HL-60/S4 (cell line): ENCODE measurements around the gene NR6A1.

Source experiments
- in situ Hi-C: fragments of 300-500 bp; cut with MboI; formaldehyde crosslinking; loops from 2 replicates; pipeline ENCODE4 v1.14.3; 2022; ENCODE audit warnings: low sequenced_read_pairs

NR6A1 gene

DNA sequence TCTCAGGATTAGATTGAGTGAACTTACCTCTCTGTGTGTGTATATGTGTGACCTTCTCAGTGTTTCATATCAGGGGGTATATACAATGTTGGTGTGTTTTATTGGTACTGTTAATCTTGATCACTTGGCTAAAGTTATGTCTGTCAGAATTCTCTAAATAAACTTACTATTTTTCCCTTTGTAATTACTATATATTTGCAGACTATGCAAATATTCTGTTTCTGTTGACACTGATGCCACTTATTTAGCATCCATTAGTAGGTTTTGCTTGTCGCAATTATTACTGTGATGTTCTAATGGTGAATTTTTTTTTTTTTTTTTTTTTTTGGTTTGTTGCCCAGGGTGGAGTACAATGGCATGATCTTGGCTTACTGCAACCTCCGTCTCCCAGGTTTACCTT lies 221.0 kb downstream of the NR6A1 start:
- in situ Hi-C loops: no loop called here

DNA sequence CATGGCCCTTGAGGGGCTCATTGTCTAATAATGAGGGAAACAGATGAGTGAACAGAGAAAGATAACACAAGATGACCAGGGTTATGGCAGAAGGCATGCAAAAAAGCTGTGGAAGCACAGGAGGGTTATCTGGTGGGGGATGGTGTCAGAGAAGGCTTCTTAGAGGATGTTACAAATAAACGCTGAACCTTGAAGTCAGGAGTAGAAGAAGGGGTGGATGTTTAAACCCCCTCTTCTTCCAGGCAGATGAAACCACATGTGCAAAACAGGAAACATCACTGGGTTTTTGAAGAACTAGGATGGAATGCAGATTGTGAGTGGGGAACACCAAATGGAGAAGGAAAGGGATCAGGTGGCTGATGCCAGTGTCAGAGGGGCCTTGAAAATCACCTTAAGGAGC lies 222.1 kb downstream of the NR6A1 start:
- in situ Hi-C loops: no loop called here

DNA sequence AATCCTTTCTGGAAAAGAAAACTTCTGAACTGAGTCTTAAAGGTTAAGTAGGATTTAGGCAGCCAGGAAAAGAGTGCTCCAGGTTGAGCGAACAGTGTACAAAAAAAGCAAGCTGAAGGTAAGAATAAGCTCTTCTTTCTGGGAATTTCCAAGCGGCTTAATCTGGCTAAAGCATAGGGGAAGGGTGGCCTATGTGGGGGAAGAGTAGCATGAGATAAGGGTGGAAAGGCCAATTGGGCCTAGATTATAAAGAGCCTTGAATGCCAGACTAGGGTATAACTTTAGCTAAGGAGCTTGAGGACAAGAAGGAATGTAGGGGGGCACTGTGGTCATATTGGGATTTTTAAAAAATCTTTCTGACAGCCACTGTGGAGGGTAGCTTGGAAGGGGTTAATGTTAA lies 226.6 kb downstream of the NR6A1 start:
- in situ Hi-C loops: no loop called here

DNA sequence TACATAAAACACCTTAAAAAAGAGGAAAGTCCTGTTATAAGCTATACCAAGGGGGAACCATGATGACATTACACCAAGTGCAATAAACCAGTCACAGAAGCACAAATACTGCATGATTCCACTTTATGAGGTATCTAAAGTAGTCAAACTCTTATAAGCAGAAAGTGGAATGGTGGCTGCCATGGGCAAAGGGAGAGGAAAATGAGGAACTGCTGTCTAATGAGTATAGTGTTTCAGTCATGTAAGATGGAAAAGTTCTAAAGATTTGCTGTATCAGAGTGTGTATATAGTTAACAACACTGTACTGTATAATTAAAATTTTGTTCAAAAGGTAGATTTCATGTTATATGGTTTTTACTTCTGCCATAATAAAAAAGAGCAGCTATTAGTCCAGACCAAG lies 229.3 kb downstream of the NR6A1 start:
- in situ Hi-C loops: no loop called here

DNA sequence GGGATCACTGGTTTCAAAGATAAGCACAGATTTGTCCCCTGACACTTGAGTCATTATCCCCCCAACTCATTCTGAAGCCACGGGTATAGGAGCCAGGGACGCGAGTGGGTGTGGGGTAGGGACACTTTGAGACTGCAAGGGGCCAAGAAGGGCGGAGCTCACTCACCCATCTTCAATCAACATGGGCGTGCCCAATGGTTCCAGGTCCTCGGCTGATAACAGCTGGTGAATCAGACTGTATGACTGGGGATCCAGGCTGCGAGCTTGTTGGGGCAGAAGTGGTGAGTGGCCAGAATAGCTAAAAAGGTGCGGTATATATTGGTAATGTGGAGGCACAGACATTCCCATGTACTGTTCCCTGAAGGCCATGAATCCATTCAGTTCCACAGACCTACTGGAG lies 233.2 kb downstream of the NR6A1 start:
- in situ Hi-C loops: no loop called here

- in situ Hi-C loops: no loop called here
Observed at GRCh38 chr9:124535846-124536245, 235.3 kb downstream of the NR6A1 start.

DNA sequence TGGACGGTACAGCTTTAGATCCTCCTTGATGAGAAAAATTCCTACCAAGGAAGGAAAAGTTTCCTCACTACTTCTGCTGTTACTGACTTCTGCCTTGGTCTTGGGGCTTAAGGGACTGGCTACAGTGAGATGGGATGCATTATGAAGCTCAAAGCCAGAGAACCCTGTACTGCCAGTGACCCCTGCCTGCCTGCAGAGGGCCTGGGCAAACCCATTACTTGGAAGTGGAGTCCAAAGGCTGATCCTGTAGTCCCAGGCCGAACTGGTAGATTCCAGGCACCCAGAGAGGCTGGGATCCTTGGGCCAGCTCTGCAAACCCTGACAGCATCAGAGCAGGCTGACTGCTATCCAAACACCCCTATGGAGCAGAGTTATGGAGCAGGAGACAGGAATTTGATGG lies 238.2 kb downstream of the NR6A1 start:
- in situ Hi-C loops: no loop called here

- in situ Hi-C loops: no loop called here
Observed at GRCh38 chr9:124531115-124531514, 240.0 kb downstream of the NR6A1 start.

- in situ Hi-C loops: no loop called here
Observed at GRCh38 chr9:124530246-124530645, 240.9 kb downstream of the NR6A1 start.

- in situ Hi-C loops: no loop called here
Observed at GRCh38 chr9:124527781-124528180, 243.3 kb downstream of the NR6A1 start.

DNA sequence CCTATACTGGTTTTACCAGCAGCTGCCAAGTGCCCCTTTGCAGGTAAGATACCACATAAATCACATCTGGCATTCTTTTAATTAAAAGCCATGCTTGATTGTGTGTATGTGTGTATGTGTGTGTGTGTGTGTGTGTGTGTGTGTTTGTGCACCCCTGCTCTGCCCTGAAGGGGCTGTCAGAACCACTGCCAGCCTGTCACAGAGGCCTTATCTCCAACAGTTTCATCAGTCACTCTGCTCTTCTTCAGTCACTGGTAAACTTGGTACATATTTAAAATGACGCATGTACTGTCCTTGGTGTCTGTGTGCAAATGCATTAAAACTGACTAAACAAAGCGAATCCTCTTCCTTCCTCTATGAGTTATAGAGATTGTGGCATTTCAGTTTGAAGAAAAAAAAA lies 244.9 kb downstream of the NR6A1 start:
- in situ Hi-C loops: no loop called here

- in situ Hi-C loops: no loop called here
Observed at GRCh38 chr9:124522121-124523098, 248.7 kb downstream of the NR6A1 start.

DNA sequence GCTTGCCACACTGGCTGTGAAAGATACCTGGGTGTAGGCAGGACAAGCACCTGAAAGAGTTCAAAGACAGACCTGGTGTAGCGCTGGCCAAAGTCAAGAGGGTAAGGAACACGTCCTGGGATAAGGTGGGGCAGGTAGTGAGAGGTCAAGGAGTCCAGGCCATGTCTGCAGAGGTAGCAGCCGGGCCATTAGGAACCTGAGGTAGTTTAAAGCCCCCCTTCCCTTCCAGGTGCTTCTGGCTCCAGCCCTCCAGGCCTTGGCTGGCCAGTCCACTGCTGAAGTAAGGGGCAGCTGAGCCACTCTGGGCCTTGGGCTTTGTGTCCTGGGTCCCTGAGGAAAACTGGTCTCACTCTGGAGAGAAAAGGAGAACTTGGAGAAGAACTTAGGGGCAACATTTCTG lies 250.0 kb downstream of the NR6A1 start:
- in situ Hi-C loops: no loop called here

DNA sequence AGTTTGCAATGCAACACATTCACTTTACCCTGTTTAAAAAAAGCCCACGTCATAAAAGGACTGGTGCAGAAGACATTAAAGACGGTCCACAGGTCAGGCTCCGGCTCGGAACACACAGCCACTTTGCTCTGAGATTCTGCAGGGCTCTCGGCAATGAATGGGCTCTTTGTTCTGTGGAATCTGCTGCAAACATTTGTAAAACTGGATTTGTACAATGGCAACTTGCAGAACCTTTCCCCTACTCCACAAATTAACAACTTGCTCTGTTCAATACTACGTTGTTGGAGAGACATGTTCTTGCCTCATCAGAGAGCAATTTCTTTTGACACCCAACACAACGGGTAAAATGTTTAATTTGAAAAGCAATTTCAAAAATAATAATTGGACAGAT lies 250.9 kb downstream of the NR6A1 start:
- in situ Hi-C loops: no loop called here

DNA sequence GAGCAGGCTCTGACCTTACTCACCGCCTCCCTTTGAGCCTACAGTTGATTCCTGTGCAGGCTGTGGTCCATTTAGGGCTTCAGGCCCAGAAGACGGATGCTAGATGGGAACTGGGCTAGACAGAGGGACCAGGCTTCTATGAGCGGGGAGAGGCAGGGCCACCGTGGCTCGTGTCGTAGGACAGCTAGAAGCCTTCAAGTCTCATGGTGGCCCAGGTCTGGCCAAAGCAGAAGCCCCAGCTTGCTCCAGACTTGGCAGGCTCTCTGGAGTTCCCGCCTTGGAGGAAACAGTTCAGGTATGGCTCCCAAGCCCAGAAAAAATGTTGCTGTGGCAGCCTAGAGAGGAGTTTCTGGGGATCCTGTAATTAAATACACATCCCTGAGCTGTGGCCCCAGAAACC lies 253.0 kb downstream of the NR6A1 start:
- in situ Hi-C loops: no loop called here

DNA sequence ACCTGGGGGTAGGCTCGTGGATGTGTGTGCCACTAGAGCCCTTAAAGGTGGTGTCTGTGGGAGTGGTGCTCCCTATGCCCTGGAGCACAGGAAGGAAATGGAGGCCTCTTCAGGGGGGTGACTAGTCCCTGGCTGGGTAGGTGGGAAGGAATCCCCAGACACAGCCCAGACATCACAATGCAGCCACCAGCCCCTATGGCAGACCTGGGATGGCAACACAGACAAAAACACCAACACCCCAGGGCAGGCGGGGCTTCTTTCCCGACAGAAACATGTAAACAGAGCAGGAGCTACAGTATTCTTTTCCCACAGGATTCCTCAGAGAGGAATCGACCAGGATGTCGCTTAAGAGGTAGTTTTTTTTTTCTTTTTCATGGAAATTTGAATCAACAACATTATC lies 253.5 kb downstream of the NR6A1 start:
- in situ Hi-C loops: no loop called here

DNA sequence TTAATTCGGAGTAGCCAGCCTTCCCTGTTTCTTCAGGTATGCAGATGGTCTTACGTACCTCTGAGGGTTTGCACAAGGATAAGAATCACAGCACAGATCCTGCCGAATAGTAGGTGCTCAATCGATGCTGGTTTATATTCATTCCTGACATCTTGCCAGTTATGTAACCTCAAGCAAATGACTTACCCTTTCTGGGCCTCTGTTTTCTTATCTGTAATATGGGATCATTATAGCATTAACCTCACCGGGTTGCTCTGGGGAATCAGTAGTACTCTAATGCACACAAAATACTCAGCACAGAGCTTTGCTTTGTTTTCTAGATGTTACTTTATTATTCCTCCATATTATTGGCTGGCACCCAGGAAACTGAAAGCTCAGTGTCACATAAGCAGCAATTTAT lies 256.2 kb downstream of the NR6A1 start:
- in situ Hi-C loops: no loop called here

- in situ Hi-C loops: no loop called here
Observed at GRCh38 chr9:124514125-124514524, 257.0 kb downstream of the NR6A1 start.

DNA sequence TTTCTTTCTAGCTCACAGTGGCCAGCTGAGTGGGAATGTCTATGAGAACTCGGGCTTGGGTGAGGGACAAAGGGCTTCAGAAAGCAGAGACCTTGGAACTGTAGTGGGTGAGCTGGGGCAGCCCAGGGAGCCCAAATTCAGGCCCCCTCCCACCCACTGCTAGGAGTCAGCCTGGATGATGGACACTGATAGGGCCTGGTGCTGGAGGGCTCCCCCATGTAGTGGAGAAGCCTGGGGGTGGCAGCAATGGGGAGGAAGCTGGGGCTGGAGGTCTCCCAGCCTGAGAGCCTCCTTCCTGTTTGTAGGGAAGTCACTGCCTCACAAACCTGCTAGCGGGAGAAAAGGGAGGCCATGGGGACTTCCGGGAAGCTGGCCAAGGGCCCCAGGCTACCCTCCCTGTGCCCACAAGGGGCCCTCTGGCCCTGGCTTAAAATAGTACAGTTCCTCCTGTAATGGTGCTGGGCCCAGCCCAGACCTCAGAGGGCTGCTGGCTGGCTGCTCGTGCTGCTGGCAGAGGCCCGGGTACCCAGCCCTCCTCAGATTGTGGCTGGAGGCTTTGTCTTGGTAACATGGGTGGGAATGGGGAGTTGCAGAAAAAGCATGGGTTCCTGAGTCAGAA lies 257.6 kb downstream of the NR6A1 start:
- in situ Hi-C loops: no loop called here

- in situ Hi-C loops: no loop called here
Observed at GRCh38 chr9:124512806-124513204, 258.3 kb downstream of the NR6A1 start.

DNA sequence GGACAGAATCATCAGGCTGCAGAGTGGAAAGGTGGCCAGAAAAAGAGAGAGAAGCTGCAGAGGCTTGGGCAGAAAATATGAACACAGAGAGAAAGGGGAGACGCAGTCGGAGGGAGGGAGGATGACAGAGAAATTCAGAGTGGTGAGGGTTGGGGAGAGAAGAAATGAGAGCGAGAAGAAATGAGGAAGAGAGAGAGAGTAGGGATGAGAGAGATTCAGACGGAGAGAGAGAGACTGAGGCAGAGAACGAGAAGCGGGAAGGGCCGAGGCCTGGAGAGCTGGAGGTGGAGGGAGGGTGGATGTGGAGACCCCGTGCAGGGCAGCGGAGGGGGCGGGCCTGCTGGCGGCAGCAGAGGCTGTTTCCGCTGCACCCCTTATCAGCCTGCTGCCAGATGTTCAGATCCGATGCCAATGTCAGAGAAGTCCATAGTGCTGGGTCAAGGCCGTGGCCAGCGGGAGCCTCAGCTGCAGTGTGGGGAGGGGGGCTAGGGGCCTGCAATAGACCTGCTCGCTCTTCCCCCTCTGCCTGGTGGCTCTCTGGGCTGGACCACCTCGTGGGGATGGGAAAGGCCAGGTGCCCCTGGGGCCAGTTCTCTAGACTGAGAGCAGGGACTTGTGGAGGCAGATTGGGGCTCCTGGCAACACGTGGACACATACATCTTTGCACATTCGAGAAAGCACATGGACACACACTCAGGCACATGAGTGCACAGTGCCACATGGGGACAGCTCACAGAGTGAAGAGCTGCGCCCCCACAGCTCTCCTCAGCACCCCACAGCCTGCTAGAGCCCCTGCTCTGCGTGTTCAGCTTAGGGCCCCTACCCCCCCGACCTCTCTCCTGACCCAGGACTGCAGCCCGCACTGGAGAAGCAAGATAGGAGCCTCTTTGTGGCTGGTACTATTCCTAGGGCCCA lies 259.0 kb downstream of the NR6A1 start:
- in situ Hi-C loops: no loop called here
